Stimulated activated CD4-positive, alpha-beta T cell treated with anti-CD3 and anti-CD28 coated beads, Interleukin-2, amount 100 ng/mL, for 4 hours (primary cell): ENCODE measurements around the gene SPACA5.
"Not testable (repeated sequence)": the region's sequence is repeated elsewhere in the genome, so short reads cannot be mapped to it uniquely, and the experiment has no call there.

Experiments
- DNase-seq: peaks from one replicate; pipeline ENCODE4 v3.0.0-alpha.2; 2020; ENCODE audit warnings: low read depth

Gene SPACA5

DNA sequence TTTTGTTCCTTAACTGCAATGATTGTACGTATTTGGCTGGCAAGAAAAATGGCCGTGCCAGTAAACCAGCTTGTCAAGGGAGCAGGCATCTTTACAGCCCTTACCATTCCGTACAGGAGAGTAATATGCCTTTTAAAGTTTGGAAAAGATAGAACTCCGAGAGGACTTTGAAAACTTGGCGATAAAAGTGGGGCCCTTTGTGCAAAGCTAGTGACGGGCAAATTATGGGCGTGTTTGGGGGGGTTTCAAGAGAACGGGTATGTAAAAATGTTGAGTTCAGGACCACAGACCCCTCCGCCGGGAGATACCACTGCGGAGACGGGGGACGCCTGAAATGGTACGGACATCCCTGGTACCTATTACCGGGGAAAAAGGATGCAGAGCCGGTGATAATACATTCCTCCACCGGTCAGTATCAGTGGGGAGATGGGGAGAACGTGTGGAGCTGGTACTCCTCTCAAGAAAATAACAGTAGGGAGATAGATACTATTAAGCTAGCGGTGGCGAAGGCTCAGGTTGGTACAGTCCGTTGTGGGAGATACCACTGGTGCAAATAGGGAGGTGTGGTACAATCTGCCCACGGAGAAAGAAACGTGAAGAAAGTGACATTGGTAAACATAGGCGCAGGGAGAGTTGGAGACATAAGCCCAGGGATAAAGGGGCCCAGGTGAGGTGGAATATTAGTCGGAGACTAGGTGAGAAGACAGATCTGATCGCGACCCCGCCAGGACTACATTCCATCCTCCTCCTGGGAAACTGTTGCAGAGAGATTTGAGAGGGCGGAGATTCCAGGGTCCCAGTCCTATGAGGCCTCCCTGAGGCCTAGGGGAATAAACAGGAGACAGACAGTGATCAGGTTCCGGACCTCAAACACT is 14.5 kb downstream of the SPACA5 start:
- peak; percentile 51 for DNase-seq

DNA sequence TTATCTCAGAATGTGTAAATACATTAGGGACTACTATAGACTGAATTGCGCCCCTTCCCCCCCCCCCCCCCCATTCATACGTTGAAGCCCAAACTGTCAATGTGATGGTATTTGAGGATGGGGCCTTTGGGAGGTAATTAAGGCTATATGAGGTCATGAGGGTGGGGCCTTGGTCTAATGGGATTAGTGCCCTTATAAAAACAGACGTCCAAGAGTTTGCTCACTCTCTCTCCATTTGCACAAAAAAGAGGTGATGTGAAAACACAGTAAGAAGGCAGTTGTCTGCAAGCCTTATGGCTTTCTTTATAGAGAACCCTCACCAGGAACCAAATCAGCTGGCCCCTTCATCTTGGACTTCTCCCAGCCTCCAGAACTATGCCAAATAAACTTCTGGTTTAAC is 15.3 kb downstream of the SPACA5 start:
- no peak for DNase-seq

DNA sequence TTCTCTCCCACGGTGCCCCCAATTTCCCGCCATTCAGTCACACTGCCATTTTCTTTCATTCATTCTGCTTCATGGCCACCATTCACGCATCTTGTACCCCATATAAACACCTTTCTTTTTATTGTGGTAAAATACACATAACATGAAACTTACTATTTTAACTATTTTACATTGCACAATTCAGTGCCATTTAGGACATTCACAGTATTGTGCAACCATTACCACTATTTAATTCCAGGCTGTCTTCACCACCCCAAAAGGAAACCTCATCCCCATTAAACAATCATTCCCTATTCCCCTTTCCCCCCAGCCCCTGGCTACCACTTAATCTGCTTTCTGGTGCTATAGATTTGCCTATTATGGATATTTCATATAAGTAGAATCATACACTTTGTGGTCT is 15.9 kb downstream of the SPACA5 start:
- no peak for DNase-seq

DNA sequence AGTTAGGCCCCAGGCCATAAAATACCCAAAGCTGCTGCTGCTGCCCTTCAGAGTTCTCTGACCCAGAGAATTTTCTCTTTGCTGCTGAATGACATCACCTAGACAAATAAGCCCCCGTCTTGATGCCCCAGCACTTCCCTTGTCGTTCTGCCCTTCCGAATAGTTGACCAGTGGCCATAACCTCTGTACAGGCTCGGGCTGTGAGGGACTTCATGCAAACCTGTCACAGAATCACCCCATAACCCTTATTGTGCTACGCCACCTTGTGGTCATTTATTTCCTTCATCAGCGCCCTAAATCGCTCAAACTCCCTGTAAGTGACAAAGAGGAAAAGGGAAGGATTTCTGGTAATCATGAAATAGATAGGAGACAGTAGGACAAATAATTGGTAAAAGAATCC is 18.8 kb downstream of the SPACA5 start:
- peak; percentile 15 for DNase-seq

DNA sequence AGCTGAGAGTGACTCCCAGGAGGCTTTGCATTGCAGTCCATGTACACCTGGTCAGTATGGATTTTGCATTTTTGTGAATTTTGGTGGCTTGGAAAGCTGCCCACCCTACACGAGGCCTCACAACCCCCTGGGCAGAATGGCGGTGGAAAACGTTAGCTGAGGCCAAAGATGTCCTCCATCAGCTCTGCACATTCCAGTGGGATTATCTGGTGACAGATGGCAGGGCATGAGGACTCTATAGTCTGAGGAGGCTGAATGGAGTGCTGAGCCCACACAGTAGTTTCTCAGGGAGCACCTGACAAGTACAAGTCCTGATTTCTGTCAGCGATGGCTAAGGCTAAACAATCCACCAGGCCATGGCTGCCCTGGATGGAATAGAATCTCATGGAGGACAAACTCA is 20.8 kb downstream of the SPACA5 start:
- not testable (repeated sequence) for DNase-seq

DNA sequence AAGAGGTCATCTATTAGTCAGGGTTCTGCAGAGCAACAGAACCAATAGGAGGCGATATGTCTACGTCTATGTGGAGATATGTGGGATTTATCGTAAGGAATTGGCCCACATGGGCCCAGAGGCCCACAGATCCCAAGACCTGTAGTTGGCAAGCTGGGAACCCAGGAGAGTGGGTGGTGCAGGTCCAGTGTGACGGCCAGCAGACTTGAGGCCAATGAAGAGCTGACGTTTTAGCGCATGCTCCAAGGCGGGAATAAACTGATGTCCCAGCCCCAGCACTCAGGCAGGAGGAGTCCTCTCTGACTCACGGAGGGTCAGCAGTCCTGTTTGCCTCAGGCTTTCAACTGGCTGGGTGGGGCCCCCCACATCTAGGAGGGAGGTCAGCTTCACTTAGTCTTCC is 21.3 kb downstream of the SPACA5 start:
- no peak for DNase-seq

DNA sequence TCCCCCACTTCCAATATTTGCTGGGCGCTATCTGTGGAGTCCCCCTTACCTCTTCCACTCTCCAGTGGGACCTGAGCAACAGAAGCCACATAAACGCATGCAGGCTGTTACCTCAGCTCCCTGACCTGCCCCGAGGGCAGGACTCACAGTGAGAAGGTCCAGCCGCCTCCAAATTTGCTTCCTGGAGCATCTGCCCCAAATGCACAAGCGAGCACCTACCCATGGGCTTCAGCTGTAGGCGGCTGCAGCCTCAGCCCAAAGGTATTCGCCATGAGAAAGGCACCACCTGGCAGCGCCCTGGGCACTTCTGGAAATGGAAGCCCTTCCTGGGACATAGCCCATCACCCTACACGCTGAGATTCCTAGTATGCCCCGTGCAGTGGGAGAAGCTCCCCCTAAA is 23.4 kb downstream of the SPACA5 start:
- DNase-seq, result no peak

DNA sequence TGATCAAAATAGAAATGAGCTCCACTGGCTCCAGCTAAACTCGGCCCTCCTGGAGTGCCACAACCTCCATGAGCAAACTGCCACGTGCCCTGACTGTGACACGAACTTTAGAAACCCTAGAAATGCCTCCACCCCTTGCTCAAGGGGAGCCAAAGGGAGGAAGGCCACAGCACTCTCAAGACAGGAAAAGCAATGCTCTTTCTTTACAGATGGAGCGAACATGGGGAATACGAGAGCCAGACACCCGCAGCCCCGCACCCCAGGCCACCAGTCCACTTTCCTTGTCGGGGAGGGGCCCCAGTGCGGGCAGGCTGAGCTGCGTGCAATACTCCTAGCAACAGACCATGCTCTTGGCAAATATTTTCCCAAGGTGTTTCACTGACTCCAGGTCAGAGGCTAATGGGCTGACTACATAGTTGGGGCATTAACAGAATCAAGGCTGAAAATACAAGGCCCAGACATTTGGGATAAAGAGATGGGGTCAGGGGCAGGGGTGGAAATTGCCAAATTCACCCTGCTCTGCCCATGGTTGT is 23.9 kb downstream of the SPACA5 start:
- DNase-seq, result not testable (repeated sequence)

DNA sequence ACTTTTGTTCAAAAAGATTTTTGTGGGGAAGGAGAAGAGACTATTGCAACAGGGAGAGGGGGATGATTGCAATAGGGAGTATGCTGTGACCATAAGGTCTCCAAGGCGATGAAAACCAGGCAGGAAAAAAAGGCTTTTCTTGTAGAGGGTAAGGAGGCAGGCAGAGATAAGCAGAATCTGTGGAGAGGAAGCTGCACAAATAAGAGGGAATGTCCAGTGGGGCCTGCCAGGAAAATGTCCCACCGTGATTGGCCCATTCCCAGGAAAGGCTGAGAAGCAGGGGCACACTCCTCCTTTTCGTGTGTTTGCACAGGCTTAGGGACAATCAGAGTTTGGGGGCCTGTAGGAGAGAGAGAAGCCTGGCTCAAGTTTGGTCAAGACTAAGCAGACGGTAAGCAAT is 29.1 kb downstream of the SPACA5 start:
- DNase-seq, result no peak

DNA sequence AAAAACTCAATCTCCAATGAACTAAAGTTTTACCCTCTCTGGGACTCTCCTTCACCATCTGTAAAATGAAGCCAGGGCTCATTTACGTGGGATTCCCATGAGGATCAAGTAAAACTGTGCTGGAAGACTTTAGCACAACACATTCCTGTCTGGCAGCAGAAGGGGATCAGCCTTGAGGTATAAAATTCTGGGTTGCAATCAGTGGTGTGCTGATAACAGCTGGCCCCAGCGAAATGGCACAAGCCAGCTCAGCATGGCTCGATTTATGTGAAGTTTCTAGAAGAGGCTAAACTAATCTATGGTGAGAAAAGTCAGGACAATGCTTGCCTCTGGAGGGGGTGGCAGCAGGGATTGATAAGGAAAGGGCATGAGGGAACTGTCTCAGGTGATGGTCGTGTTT is 36.3 kb downstream of the SPACA5 start:
- DNase-seq, result no peak

DNA sequence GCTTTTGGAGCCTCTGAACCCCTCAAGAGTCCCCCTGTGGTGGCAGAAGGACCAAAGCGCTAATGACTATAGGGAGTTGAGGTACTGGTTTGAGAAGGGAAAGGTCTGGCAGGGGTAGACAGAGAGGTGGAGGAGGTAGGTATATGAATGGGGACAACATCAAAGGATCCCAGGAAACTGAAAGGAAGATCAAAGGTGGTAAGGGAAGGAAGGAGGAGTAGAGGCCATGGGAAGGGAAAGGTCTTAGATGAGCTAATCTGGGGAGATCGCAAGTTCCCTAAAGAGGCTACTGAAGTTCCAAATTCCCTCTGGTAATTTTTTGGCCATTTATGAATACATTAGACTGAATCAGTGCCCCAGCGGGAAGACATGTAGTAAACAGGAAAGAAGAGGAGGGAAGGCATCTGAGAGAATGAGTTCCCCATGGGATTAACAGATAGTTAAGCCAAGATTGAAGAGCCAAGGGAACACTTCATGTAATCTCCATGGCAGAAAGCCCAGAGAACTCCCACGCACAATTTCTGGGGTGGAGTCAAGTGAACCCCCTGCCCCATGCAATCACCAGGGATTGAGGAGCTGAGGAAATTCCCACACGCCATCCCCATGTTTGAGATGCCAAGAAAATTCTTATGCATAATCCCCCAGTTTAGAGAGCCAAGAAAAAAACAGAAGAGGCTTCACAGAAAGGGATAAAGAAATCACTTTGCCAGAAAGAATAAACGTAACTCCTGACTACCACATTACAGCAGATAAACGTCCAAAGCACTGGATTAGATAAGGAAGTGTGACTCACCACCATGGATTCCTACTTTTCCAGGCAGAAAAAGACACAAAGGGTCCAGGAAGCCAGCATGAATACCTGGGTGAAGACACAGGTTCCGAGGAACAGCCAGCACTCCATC is 38.9 kb downstream of the SPACA5 start:
- no peak for DNase-seq

DNA sequence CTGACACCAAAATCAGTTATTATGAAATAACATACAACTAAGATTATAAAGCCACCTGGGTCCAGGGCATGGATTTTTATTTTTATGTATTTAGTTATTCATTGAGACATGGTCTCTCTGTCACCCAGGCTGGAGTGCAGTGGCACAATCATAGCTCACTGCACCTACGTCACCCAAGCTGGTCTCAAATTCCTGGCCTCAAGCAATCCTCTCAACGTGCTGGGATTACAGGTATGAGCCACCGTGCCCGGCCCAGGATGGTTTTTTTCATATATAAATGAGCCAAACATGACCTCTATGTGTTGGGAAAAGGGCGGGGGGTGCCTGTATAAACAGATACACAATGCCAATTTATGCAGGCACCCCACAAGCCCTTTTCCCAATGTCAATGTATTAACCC is 40.1 kb downstream of the SPACA5 start:
- no peak for DNase-seq

DNA sequence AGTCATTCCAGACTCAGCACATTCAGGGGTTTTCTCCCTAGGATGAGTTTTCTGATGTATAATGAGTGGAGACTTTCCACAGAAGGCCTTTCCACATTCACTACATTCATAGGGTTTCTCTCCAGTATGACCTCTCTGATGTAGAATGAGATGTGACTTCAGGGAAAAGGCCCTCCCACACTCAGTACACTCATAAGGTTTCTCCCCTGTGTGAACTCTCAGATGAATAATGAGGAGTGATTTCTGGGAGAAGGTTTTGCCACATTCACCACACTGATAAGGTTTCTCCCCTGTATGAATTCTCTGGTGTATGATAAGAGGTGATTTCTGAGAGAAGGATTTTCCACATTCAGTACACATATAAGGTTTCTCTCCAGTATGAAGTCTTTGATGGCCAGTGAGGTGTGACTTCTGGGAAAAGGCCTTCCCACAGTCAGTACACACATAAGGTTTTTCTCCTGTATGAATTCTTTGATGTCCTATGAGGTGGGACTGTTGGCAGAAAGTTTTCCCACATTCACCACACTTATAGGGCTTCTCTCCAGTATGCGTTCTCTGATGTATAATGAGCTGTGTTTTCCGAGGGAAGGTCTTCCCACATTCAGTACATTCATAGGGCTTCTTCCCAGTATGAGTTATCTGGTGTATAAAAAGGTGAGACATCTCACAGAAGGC is 52.0 kb downstream of the SPACA5 start:
- no peak for DNase-seq

DNA sequence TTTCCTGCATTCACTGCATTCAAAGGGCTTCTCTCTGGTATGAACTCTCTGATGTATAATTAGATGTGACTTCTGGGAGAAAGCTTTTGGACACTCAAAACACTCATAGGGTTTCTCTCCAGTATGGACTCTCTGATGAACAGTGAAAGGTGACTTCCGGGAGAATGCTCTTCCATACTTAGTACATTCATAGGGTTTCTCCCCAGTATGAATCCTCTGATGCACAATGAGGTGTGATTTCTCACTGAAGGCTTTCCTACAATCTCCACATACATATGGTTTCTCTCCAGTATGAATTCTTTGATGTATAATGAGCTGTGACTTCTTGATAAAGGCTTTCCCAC is 52.5 kb downstream of the SPACA5 start:
- DNase-seq, result no peak
